HFF-Myc (cell line): Measurements from ENCODE around the gene RAB3A.

Experiments used
- DNase-seq: peaks from one replicate; pipeline ENCODE4 v3.0.0-alpha.2; 2011; ENCODE audit warnings: low read depth; ENCODE audit errors: extremely low read depth
- H3K4me3 ChIP-seq: replicated peaks from 2 replicates; pipeline ENCODE4 v1.5.1; 2011; ENCODE audit warnings: low read depth, mild to moderate bottlenecking, control low read depth, low read length
- CTCF ChIP-seq: IDR thresholded peaks from 2 replicates; pipeline ENCODE4 v1.5.1; 2012; ENCODE audit warnings: mild to moderate bottlenecking, low read depth, low read length, control low read depth; ENCODE audit errors: missing control alignments

The RAB3A gene

GRCh38 chr19:18206018-18206417 lies 2.2 kb upstream of the RAB3A start:
- TF ChIP-seq CTCF = no peak
- H3K4me3 ChIP-seq = no peak overlapping the region
- no peak for DNase-seq

- no peak for DNase-seq
- H3K4me3 ChIP-seq = peak overlapping the region; percentile 48
- no peak for TF ChIP-seq CTCF
These were observed 1.5 kb upstream of the RAB3A start for GRCh38 chr19:18205200-18205892.

- DNase-seq = no peak
- TF ChIP-seq CTCF = no peak
- H3K4me3 ChIP-seq = peak overlapping the region; percentile 48
These were observed 755 bp upstream of the RAB3A start for GRCh38 chr19:18204394-18205199.

GRCh38 chr19:18203408-18203862 lies 407 bp downstream of the RAB3A start:
- TF ChIP-seq CTCF = no peak
- DNase-seq = no peak

GRCh38 chr19:18202778-18203407 lies 949 bp downstream of the RAB3A start:
- no peak for DNase-seq
- TF ChIP-seq CTCF = peak; percentile 7
- peak overlapping the region; percentile 71 for H3K4me3 ChIP-seq

More at GRCh38 chr19:18203408-18203862, 407 bp downstream of the RAB3A start:
- peak overlapping the region; percentile 71 for H3K4me3 ChIP-seq

GRCh38 chr19:18202397-18202777 lies 1.5 kb downstream of the RAB3A start:
- no peak for DNase-seq
- TF ChIP-seq CTCF = no peak
- peak overlapping the region; percentile 71; the same call in 1 of the 2 replicates for H3K4me3 ChIP-seq
